ENCODE measurements around the gene FAM193A.

DNA sequence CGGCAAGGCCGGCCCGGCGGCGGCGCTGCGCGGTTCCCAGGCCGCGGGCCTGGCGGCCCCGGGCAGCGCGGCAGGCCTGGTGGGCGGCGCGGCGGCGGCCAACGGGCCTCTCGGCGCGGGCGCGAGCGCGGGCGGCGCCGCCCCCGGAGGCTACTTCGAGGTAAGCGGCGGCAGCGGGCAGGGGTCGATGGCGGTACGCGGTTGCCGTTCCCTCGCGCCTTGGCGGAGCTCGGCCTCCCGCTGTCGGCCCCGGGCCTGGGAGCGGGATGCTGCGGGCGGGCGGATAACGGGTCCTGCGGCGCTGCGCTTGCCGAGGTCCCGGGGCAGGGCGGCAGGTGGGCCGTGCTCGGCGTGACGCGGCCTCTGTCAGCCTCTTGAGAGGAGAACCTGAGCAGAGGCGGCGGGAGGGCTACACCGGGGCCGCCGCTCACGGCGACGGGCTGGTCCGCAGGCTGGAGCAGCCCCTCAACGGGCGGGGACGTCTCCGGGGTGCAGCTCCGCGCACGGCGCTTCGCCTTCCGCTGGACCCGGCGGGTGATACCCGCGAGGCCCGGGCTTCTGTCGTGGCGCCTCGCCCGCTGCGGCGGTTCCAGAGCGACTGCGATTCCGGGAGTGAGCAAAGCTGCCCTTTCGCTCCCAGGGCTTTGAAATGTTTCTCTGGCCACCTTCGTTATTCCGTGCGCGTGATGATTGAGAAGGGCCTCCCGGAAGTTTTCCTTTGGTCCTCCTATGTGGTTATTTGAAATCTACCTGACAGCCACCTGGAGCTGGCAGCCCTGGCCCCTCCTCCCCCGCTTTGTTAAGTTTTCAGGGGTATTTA, 774 bp downstream of the FAM193A start:
- TF ChIP-seq, protein P1, sequence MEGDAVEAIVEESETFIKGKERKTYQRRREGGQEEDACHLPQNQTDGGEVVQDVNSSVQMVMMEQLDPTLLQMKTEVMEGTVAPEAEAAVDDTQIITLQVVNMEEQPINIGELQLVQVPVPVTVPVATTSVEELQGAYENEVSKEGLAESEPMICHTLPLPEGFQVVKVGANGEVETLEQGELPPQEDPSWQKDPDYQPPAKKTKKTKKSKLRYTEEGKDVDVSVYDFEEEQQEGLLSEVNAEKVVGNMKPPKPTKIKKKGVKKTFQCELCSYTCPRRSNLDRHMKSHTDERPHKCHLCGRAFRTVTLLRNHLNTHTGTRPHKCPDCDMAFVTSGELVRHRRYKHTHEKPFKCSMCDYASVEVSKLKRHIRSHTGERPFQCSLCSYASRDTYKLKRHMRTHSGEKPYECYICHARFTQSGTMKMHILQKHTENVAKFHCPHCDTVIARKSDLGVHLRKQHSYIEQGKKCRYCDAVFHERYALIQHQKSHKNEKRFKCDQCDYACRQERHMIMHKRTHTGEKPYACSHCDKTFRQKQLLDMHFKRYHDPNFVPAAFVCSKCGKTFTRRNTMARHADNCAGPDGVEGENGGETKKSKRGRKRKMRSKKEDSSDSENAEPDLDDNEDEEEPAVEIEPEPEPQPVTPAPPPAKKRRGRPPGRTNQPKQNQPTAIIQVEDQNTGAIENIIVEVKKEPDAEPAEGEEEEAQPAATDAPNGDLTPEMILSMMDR (IDR thresholded peaks at IDR 0.05; ENCODE audit: low read length), result no peak
- TF ChIP-seq EZH2 (IDR thresholded peaks at IDR 0.05; ENCODE audit: borderline replicate concordance, low read length), result no peak

Data from OCI-LY1 (cell line).